ENCODE results near the gene IL20.

DNA sequence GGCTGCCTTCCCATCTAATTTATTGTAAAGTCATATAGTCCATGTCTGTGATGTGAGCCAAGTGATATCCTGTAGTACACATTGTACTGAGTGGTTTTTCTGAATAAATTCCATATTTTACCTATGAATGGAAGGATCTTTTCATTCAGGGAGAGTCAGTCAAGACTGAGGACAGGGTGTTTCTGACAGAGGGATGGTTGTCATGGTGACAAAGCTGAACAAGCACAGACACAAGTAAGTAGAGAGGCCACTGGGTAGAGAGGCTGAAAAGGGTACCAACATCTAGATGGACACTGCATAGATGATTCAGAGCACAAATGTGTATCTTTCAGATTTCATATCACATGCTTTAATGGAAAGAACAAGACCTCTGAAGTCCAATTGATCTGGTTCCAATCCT, 22.6 kb upstream of the IL20 start:
- TF ChIP-seq POLR2A (IDR thresholded peaks at IDR 0.05): no peak
- TF ChIP-seq, protein P1, sequence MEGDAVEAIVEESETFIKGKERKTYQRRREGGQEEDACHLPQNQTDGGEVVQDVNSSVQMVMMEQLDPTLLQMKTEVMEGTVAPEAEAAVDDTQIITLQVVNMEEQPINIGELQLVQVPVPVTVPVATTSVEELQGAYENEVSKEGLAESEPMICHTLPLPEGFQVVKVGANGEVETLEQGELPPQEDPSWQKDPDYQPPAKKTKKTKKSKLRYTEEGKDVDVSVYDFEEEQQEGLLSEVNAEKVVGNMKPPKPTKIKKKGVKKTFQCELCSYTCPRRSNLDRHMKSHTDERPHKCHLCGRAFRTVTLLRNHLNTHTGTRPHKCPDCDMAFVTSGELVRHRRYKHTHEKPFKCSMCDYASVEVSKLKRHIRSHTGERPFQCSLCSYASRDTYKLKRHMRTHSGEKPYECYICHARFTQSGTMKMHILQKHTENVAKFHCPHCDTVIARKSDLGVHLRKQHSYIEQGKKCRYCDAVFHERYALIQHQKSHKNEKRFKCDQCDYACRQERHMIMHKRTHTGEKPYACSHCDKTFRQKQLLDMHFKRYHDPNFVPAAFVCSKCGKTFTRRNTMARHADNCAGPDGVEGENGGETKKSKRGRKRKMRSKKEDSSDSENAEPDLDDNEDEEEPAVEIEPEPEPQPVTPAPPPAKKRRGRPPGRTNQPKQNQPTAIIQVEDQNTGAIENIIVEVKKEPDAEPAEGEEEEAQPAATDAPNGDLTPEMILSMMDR (IDR thresholded peaks at IDR 0.05): no peak
